HG02759 (cell line): ENCODE results near the gene CRISP2.

Source experiments
- ATAC-seq: cut with Tn5 transposase; IDR thresholded peaks from one replicate; pipeline ENCODE4 v1.9.1; 2021; ENCODE audit warnings: mild to moderate bottlenecking, moderate library complexity; ENCODE audit not compliant: unreplicated experiment

CRISP2 gene

GRCh38 chr6:49662231-49662891 is 51.0 kb downstream of the CRISP2 start:
- ATAC-seq: no peak

GRCh38 chr6:49653942-49654341 is 59.4 kb downstream of the CRISP2 start:
- ATAC-seq: no peak

DNA sequence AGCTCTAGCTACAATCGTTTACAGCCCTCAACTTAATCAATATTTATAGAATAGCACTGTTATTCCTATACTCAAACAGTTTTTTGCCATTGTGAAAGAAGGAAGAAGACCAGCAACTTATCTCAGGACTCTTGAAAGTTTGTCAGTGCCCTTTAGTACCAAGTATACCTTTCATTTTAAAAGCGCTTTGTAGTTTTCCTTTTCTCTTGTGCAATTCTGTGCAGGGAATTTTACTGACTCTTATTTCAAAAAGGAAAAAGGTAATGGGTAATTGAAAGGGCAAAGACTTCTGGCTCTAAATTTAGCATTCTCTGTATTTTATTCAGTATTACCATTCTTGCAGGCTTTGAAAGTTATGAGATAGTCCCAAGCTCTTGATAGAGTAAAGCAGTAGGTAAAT is 59.9 kb downstream of the CRISP2 start:
- ATAC-seq: no peak

DNA sequence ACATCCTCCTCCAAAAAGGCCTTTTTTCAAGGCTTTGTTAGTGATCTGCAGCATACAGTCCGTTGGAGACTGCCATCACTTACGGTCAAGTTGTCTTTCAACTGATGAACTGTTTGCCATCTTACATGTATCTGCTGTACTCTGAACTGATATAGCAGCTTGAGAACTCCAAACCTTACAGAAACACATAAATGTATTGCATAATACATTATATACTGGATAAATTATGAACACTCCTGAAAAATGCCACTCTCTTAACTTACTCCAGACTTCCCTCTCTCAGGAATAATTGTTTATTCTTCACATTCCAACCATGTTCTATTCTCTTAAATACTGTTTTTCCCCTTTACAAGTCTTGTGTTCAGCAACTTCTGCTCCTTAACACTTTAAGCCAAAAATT is 62.1 kb downstream of the CRISP2 start:
- no peak for ATAC-seq

GRCh38 chr6:49649988-49650387 is 63.4 kb downstream of the CRISP2 start:
- no peak for ATAC-seq

DNA sequence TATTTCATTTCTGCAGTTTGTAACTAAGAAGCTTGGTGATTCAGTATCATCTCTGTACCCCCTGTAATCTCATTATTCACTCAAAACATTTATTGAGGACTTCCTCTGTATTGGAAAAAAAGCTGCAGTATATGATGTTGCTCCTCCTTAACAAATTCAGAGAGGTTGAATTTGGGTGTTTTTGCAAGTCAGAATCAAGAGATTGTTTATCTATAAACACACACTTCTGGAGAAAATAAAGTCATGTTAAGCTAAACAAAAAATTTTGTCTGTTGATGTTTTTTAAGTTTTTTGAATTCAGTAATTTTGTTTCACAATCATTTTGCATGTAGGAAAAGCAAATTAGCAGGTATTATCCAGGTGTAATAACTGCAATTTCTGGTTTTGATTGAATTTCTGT is 65.3 kb downstream of the CRISP2 start:
- ATAC-seq: no peak

DNA sequence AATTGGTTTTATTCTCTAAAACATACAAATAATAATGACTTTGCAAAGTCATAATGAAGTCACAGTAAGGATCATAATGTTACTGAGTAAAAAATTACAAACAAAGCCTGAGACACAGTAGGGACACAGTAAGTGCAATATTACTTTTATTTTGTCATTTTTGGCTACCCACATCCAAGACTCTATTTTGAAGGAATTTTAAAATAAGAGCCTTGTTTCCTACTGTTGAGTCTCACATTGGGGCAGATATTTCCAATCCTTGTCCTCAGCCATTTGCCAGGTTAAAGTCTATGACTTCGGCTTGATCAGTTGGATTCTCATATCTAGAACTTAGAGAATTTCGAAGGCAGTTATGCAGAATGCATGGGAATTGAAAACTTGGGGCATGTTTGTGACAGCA is 65.9 kb downstream of the CRISP2 start:
- ATAC-seq: no peak

DNA sequence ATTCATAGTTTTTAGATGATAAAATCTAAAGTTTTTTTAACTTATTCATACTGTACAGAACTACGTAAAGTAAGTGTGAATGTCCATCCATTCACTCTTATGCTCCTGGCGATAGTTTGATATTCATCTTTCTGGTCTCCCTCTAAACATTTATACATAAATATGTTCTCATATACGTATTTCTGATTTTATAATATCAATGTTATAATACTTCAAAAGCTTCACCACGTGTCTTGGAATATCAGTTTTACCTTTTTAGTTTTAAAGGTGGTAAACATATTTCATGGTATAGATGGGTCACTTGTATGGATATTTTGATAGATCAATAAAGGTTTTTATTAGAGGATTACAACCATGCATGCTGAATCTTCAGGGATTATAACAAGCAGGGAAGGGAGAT is 66.4 kb downstream of the CRISP2 start:
- ATAC-seq: no peak

- ATAC-seq: no peak
Measured at GRCh38 chr6:49646130-49646824, 67.1 kb downstream of the CRISP2 start.

DNA sequence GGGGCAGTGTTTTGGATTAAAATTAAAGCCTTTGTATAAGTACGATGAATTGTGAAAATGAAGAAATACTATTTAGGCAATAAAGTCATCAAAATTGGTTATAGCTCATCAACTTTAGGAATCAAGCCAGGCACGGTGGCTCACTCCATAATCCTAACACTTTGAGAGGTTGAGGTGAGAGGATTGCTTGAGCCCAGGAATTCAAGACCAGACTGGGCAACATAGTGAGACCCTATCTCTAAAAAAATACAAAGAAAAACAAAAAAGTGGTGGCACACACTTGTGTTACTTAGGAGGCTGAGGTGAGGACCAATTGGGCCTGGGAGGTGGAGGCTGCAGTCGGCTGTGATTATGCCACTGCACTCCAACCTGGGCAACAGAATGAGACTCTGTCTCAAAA is 68.2 kb downstream of the CRISP2 start:
- ATAC-seq: no peak
